ENCODE data around the gene UCK1. TPM values are rescaled to one million over a fixed set of nuclear protein-coding genes. Genes with fewer than 3 reads are reported as not detected.
"Not testable (repeated sequence)": the region's sequence is repeated elsewhere in the genome, so short reads cannot be mapped to it uniquely, and the experiment has no call there.

UCK1 gene
- total RNA-seq, 1 donor from 2014 or later = 26.5 TPM

DNA sequence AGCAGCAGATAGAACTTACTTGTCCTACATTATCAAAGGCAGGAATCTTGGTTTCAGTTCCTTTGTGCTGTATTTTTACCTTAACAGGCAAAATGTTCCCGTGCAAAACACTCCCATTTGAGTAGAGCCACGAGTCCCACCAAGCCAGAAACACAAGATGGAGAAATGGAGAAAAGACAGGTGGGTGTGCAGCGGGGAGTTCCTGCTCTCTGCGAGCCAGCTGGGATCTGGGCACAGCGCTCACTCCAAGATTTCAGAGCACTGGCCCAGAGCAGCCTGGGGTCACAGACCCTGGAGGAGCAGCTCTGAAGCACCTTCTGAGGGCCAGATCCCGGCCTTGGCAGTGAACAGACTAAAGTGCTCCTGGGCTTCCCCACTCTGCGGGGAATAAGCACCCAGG is 2.9 kb downstream of the UCK1 start:
- no peak for ATAC-seq
- no peak for DNase-seq (ENCODE audit: low spot score)
- intact Hi-C loops (cut with DNase I) = no loop called here

DNA sequence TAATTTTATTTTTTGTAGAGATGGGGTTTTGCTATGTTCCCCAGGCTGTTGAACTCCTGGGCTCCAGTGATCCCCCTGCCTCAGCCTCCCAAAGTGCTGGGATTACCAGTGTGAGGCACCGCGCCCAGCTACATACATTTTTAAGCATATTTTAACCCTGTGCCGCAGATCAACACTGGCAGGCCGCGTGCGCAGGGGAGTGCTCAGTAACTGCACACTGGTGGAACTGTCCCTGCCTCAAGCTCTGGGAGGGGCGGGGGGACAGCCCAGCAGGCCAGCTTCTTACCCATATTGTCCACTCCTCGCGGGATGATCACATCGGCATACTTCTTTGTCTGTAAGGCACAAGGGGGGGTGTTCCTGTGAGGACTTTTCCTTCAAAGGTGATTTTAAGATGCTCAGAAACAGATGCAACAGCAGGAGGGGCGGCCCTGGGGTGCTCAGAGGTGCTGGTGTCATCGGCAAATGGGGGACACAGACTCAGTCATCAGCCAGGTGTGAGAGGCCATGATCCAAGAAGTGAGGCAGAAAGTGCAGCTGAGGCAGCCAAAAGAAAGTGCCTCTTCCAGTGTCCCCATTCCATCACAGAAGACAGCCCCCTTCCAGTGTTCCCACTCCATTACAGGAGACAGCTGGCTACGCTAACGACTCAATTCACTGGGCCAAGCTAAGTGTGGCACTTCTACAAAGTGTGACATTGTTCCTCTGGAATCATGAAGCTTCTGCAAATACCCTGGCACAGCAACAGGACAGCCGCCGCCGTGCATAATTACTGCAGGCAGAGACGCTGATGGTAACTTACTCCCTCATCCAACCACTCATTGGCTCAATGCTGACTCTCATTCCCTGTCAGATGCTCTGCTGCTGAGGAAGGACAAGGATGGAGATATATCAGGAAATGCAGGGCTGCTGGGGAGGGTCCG is 5.2 kb downstream of the UCK1 start:
- DNase-seq (ENCODE audit: low spot score) (no peak), ATAC-seq (no peak)
- intact Hi-C loops (cut with DNase I) = no loop called here

- DNase-seq (ENCODE audit: low spot score) = no peak
- ATAC-seq = no peak
- intact Hi-C loops (cut with DNase I) = no loop called here
These were observed 6.3 kb downstream of the UCK1 start for GRCh38 chr9:131524665-131525315.

GRCh38 chr9:131523451-131524435 is 7.3 kb downstream of the UCK1 start:
- intact Hi-C loops (cut with DNase I) = no loop called here
- peak; percentile 13 for ATAC-seq
- no peak for DNase-seq (ENCODE audit: low spot score)

DNA sequence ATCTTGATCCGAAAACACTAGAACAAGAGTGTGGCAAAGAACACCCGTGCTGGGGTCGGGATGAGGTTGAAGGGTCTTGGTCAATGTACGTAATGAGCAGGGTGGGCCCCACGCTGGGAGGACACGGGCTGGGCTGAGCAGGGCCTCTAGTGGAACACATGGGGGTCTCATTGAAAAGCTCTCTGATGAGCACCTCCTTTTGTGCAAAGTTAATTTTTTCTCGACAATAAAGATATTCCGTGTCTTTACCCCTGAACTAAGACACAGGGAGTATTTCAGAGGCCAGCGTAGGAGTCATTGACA is 8.0 kb downstream of the UCK1 start:
- no peak for ATAC-seq
- intact Hi-C loops (cut with DNase I) = no loop called here
- no peak for DNase-seq (ENCODE audit: low spot score)

GRCh38 chr9:131522257-131523085 is 8.6 kb downstream of the UCK1 start:
- ATAC-seq = no peak
- intact Hi-C loops (cut with DNase I) = no loop called here
- no peak for DNase-seq (ENCODE audit: low spot score)

DNA sequence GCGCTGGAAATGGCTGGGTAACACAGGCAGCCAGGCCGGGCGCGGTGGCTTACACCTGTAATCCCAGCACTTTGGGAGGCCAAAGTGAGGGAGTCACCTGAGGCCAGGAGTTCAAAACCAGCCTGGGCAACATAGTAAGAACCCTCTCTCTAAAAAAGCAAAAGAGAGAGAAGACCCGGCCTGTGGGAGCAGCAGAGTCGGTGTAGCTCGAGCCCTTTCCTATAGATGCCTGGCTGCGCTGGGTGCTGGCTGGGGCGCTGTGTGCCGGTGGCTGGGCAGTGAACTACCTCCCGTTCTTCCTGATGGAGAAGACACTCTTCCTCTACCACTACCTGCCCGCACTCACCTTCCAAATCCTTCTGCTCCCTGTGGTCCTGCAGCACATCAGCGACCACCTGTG is 9.2 kb downstream of the UCK1 start:
- intact Hi-C loops (cut with DNase I) = no loop called here
- no peak for ATAC-seq
- no peak for DNase-seq (ENCODE audit: low spot score)

DNA sequence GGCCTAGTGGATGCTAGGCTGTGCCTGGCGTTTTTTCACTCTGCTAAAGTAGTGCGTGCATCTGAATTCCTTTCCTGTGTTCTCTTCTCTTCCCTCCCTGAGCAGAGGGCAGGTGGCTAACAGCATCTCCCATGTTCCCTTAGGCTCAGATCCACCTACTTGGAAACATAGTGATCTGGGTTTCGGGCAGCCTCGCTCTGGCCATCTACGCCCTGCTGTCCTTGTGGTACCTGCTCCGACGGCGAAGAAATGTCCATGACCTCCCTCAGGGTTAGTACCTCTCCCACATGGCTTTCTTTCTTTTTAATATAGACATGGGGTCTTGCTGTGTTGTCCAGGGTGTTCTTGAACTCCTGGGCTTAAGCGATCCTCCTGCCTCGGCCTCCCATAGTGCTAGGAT is 9.9 kb downstream of the UCK1 start:
- intact Hi-C loops (cut with DNase I) = no loop called here
- ATAC-seq (no peak), DNase-seq (ENCODE audit: low spot score) (no peak)

- no peak for DNase-seq (ENCODE audit: low spot score)
These were observed 10.6 kb downstream of the UCK1 start for GRCh38 chr9:131520503-131520902.

DNA sequence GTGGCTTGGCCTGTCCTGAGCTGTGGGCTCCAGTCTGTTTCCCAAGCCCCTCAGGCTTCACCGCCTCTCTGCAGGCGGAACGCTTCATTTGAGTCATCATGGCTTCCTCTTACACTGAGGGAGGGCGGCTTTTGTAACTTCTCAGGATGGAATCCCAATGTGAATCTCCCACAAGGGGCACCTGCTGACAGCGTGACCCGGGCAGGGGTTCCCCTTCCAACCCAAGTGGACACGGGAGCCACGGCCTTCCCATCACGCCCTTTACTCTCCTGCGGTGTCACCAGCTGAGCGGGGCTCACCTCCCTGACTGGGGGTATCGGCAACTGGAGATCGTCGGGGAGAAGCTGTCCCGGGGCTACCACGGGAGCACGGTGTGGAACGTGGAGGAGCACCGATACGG is 12.5 kb downstream of the UCK1 start:
- intact Hi-C loops (cut with DNase I) = no loop called here
- DNase-seq (ENCODE audit: low spot score) (no peak), ATAC-seq (no peak)

More at GRCh38 chr9:131520503-131520902, 10.6 kb downstream of the UCK1 start:
- intact Hi-C loops (cut with DNase I) = no loop called here
- no peak for ATAC-seq

GRCh38 chr9:131517761-131518190 is 13.3 kb downstream of the UCK1 start:
- no peak for DNase-seq (ENCODE audit: low spot score)
- intact Hi-C loops (cut with DNase I) = no loop called here
- no peak for ATAC-seq

DNA sequence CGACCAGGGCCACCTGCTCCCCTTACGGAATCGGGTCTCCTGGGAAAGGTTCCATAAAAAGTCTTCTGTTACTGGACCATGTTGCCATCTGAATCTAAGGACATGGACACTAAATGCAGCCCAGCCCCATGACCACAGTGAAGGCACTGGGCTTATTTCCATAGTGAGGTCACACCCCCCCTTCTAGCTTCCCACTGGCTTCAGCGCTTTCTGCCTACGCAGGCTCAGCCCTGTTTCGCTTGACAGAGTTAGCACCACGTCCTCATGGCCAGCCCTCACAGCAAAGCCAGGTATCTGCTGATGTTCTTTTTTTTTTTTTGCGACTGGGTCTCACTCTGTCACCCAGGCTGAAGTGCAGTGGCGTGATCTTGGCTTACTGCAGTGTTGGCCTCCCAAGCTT is 14.1 kb downstream of the UCK1 start:
- DNase-seq (ENCODE audit: low spot score) (no peak), ATAC-seq (no peak)
- intact Hi-C loops (cut with DNase I) = no loop called here

DNA sequence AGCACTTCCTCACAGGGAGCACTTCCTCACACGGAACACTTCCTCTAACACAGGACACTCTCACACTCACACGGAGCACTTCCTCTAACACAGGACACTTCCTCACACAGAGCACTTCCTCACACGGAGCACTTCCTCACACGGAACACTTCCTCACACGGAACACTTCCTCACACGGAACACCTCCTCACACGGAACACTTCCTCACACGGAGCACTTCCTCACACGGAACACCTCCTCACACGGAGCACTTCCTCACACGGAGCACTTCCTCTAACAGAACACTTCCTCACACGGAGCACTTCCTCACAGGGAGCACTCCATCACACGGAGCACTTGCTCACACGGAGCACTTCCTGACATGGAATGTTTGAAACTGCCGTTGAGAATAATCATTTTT is 15.0 kb downstream of the UCK1 start:
- DNase-seq (ENCODE audit: low spot score) (no peak), ATAC-seq (no peak)
- intact Hi-C loops (cut with DNase I) = no loop called here

GRCh38 chr9:131515559-131516031 is 15.5 kb downstream of the UCK1 start:
- DNase-seq (ENCODE audit: low spot score); ATAC-seq; intact Hi-C loops (cut with DNase I): not testable (repeated sequence)

DNA sequence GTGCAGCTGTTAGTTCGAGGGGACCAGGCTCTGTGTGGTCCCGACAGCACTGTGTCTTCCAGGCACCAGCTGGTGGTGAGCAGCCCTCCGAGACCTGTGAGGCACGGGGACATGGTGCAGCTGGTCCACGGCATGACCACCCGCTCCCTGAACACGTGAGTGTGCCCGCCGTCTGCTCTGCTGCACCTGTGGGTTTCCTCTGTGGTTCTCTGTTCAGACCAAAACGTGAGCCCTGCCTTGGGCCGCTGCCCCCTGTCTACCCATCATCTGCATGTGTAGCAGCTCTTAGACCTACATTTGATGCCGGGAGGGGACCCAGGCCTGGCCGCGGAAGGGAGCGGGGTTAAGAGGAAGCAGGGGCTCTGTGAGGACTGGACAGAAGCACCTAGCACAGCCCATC is 17.9 kb downstream of the UCK1 start:
- DNase-seq (ENCODE audit: low spot score) (no peak), ATAC-seq (no peak)
- intact Hi-C loops (cut with DNase I) = no loop called here

DNA sequence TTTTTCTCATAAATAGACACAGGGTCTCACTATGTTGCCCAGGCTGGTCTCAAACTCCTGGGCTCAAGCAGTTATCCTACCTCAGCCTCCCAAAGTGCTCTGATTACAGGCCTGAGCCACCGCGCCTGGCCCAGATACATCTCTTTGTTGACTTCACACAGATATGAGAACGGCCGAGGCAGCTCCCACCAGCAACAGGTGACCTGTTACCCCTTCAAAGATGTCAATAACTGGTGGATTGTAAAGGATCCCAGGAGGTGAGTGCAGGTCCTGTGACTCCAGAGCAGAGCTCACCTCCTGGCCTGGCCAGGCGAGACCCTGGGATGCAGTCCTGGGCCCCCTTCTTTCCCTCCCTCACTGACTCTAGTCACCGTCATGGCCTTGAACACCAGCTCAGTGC is 19.2 kb downstream of the UCK1 start:
- DNase-seq (ENCODE audit: low spot score) (no peak), ATAC-seq (no peak)
- intact Hi-C loops (cut with DNase I) = no loop called here

GRCh38 chr9:131511416-131511815 is 19.6 kb downstream of the UCK1 start:
- DNase-seq (ENCODE audit: low spot score) = no peak
- no peak for ATAC-seq
- intact Hi-C loops (cut with DNase I) = no loop called here

GRCh38 chr9:131505012-131505411 is 26.1 kb downstream of the UCK1 start:
- intact Hi-C loops (cut with DNase I) = no loop called here
- DNase-seq (ENCODE audit: low spot score) (no peak), ATAC-seq (no peak)

All from sciatic nerve (tissue), 2 donors.